ENCODE measurements around the gene FYB1. TPM values are rescaled to one million over a fixed set of nuclear protein-coding genes. Genes with fewer than 3 reads are reported as not detected.

FYB1 gene
- total and polyA plus RNA-seq, 11 donors = 0.82 to 67.2 (median 2.8) TPM

GRCh38 chr5:39059064-39059463 is 160.3 kb downstream of the FYB1 start:
- Histone ChIP-seq H3K36me3 (peaks cover 0 to 5% (median 0%) of the 10 kb centered on the region in 9 donors), H3K27me3 (no peaks in the 10 kb centered on the region), H3K4me1 (peaks cover 8 to 91% (median 63%) of the 10 kb centered on the region in 12 donors), H3K9me3 (no peaks in the 10 kb centered on the region), H3K27ac (peak overlapping the region in 2 of 12 donors; percentile 9 to 65), H3K4me3 (no peak overlapping the region)
- 26 to 40% (median 28%) methylated on average over 2 of the region's 2 CpGs for WGBS, 4 donors
- TF ChIP-seq CTCF (IDR thresholded peaks at IDR 0.05) (no peak), POLR2A (IDR thresholded peaks at IDR 0.05) (no peak)
- peak in 1 of 4 donors; percentile 29 for ATAC-seq
- no peak for DNase-seq
- intact Hi-C loops (cut with DNase I) = no loop called here

- 29 to 68% (median 38%) methylated on average over 2 of the region's 2 CpGs for WGBS, 4 donors
- TF ChIP-seq CTCF (IDR thresholded peaks at IDR 0.05) (no peak), POLR2A (IDR thresholded peaks at IDR 0.05) (no peak)
- Histone ChIP-seq H3K4me1 (peaks cover 8 to 94% (median 57%) of the 10 kb centered on the region in 12 donors), H3K27ac (peak overlapping the region in 4 of 12 donors; percentile 4 to 65 (median 24)), H3K4me3 (peak overlapping the region in 9 of 12 donors; percentile 12 to 49 (median 22)), H3K36me3 (peaks cover 0 to 5% (median 0%) of the 10 kb centered on the region in 9 donors), H3K9me3 (no peaks in the 10 kb centered on the region), H3K27me3 (no peaks in the 10 kb centered on the region)
- no peak for ATAC-seq
- no peak for DNase-seq
- intact Hi-C loops (cut with DNase I) = no loop called here
Observed at GRCh38 chr5:39058178-39058921, 161.0 kb downstream of the FYB1 start.

GRCh38 chr5:39057734-39058133 is 161.6 kb downstream of the FYB1 start:
- TF ChIP-seq POLR2A (IDR thresholded peaks at IDR 0.05) (no peak), CTCF (IDR thresholded peaks at IDR 0.05) (no peak)
- no peak for ATAC-seq
- DNase-seq = no peak
- 17 to 31% (median 27%) methylated on average over 2 of the region's 2 CpGs for WGBS, 4 donors
- Histone ChIP-seq H3K9me3 (no peaks in the 10 kb centered on the region), H3K4me1 (peaks cover 4 to 94% (median 52%) of the 10 kb centered on the region in 12 donors), H3K27ac (peak overlapping the region in 4 of 12 donors; percentile 4 to 65 (median 24)), H3K4me3 (peak overlapping the region in 9 of 12 donors; percentile 12 to 49 (median 22)), H3K36me3 (peaks cover 0 to 5% (median 0%) of the 10 kb centered on the region in 9 donors), H3K27me3 (no peaks in the 10 kb centered on the region)
- intact Hi-C loops (cut with DNase I) = no loop called here

GRCh38 chr5:39055768-39056398 is 163.5 kb downstream of the FYB1 start:
- no peak for TF ChIP-seq CTCF (IDR thresholded peaks at IDR 0.05)
- TF ChIP-seq POLR2A (IDR thresholded peaks at IDR 0.05) = no peak
- Histone ChIP-seq H3K9me3 (no peaks in the 10 kb centered on the region), H3K27ac (peak overlapping the region in 5 of 12 donors; percentile 9 to 41 (median 22)), H3K4me1 (peaks cover under 1 to 86% (median 44%) of the 10 kb centered on the region in 12 donors), H3K4me3 (no peak overlapping the region), H3K27me3 (no peaks in the 10 kb centered on the region), H3K36me3 (peaks cover 0 to 5% (median 0%) of the 10 kb centered on the region in 9 donors)
- intact Hi-C loops (cut with DNase I) = no loop called here
- no peak for ATAC-seq
- DNase-seq = no peak
- WGBS, 4 donors = 65 to 81% (median 74%) methylated on average over 5 of the region's 5 CpGs

All from heart left ventricle (tissue), 16 donors.